GM19455 (cell line): Measurements from ENCODE around the gene LCN1.
"Not testable (repeated sequence)": the region's sequence is repeated elsewhere in the genome, so short reads cannot be mapped to it uniquely, and the experiment has no call there.

Experiments used
- ATAC-seq: cut with Tn5 transposase; IDR thresholded peaks from one replicate; pipeline ENCODE4 v1.9.1; 2021; ENCODE audit not compliant: unreplicated experiment

Gene LCN1

DNA sequence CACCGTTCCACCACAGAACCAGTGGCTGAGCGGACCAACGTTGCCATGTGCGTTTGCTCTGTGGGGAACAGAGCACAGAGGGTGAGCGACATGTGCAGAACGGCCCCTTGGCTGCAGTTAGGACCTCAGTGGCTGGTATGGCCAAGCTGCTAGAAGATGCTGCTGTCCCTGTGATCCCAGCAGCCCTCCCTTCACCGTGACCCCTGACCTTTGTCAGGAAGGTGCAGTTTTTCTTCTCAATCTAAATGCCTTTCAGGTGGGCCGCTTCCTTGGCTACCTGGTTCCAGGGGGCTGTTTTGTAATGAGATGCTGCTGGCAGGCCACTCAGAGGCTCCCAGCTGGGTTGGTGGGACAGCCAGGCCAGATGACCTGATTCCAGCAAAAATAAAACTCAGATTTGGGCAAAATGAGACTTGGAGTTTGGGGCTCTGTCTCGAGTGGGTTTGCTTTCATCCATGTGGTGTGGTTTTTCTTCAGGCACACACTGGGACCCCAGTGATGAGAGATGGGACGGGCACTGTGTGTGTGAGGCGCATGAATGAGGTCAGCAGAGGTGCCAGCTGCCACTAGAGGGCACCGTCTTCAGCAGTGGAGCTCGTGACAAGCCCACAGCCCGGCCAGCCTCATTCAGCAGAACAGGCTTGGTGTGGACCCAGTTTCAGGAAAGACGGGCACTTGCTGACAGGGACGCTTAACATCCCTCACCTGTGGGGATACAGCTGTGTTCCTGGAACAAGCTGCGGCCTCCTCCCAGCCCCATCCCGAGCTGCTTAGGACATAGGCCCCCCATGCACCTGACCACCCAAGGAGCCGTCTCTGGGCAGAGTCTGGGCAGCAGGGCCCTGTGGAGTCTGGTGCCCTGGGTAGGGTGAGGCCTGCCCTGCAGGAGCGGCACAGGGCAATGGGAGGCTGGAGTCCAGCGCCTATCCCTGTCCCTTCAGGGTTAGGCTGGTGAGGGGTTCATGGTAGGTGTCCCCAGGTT is 16.7 kb upstream of the LCN1 start:
- ATAC-seq: no peak

DNA sequence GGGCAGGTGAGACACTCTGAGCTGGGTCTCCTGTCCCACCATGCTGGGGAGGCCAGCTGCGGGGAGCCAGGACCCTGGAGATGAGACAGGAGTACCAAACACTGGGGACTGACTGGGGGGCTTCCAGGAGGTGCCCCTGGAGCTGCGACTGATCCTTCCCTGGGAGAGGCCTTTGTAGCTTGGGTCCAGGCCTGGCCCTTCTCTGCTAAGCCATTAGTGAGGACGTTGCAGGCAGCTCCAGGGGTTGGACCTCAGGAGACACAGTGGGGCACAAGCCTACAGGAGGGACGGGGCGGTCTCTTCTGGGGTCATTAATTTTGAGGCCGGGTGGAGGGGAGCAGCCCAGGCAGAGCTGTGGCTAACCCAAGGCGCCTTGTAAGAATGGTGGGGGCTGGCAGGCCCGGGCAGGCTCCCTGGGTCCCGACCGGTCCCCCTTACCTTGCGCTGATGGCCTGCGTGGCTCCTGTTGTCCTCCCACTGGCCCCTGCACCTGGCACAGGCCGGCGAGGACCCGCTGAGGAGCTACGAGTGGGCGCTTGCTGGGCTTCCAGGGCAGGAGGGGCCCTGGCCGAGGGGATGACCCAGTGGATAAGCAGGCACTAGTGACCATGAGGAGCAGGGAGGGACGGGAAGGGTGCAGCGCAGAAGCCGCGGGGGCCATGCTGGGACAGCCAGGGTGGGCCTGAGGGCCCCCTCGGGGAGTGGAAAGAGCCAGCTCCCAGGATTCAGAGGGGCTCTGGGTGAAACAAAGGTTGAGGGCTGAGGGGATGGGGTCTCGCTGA is 15.6 kb upstream of the LCN1 start:
- no peak for ATAC-seq

GRCh38 chr9:135506327-135507103 is 14.7 kb upstream of the LCN1 start:
- ATAC-seq: no peak

- ATAC-seq: no peak
These were observed 13.9 kb upstream of the LCN1 start for GRCh38 chr9:135507104-135508035.

- no peak for ATAC-seq
These were observed 12.9 kb upstream of the LCN1 start for GRCh38 chr9:135508211-135508820.

DNA sequence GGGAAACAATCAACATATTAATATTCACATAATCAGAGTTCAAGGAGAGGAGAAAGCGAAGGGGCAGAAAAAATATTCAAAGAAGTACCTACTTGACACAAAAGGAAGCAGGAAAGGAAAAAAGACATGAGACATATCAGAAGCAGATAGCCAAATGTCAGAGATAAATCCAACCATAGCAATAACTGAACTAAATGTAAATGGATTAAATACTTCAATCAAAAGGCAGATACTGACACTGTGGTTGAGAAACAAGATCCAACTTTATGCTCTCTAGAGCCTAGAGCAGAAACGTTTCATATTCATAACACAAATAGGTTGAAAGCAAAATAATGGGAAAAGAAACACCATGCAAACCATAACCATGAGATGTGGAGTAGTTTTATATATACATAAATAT is 11.8 kb upstream of the LCN1 start:
- ATAC-seq: no peak

GRCh38 chr9:135512241-135512603 is 9.0 kb upstream of the LCN1 start:
- no peak for ATAC-seq

DNA sequence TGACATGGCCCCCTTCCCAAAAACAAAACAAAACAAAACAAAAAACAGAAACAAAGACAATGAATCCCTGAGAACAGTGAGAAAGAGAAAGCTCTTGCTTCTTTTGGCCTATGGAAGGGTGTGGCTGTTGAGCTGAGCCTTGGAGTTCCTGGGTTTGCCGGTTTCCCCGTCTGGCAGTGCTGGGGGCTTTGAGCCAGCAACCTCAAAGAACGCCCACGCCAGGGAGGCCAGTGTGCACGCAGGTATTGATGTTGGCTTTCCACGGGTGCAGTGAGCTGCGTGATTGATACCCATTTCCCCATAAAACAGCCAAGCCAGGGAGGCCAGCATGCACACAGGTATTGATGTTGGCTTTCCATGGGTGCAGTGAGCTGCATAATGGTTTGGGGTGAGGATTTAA is 8.3 kb upstream of the LCN1 start:
- ATAC-seq: no peak

DNA sequence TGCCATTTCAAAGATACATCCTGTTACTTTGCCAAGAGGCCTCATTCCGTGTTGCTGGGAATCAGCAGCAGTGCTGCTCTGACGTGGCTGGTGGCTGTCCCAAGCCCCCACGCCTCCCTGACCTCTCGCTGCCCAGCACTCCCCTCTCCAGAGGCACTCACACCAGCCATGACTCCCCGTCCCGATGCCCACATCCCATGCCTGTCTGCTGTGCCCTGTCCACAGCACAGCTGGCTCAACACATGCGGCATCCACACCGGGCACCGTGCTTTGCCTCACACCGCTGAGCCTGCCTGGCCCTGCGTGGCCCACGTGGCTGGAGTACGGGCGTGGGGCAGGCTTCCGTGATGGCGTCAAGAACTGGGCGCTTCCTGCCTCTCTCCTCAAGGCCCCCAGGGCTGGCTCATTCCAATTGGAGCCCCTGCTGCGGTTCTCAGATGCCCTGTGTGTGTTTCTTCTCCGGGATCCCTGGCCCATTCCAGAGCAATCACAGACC is 7.8 kb upstream of the LCN1 start:
- ATAC-seq: no peak

- not testable (repeated sequence) for ATAC-seq
These were observed 7.3 kb upstream of the LCN1 start for GRCh38 chr9:135513906-135514305.

DNA sequence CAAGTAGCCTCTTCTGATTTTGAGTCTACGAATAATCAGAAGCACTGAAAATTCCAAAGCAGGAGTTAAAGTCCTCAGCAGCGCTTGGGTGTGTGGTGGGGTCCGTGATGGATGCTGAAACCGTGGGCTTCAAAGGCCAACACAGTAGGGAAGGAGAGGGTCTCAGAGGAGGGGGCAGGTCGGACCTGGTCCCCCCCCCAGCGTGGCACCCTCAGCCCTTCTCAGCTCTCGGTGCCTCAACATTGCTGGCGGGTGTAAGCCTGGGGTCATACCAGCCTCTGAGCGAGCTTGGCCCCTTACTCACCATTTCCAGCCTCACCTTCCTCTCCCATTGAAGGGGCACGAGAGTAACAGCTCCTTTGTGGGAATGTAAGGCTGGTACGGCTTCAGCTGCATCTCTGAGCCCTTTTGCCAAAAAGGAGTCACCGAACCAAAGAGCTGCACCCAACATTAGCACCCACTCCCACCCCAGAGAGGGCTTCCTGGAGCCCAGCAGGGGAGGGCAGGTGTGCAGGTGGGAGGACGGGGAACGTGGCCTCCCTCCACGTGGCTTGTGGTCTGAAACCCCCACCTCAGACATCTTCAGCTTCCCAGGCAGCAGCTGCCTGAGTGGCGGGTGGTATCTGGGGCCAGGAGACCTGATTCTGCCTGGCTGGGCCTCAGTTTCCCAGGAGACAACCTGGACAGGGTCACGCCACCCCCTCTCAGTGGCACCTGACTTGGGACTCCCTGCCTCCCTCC is 6.7 kb upstream of the LCN1 start:
- ATAC-seq: no peak

GRCh38 chr9:135515083-135515951 is 5.9 kb upstream of the LCN1 start:
- ATAC-seq: no peak

DNA sequence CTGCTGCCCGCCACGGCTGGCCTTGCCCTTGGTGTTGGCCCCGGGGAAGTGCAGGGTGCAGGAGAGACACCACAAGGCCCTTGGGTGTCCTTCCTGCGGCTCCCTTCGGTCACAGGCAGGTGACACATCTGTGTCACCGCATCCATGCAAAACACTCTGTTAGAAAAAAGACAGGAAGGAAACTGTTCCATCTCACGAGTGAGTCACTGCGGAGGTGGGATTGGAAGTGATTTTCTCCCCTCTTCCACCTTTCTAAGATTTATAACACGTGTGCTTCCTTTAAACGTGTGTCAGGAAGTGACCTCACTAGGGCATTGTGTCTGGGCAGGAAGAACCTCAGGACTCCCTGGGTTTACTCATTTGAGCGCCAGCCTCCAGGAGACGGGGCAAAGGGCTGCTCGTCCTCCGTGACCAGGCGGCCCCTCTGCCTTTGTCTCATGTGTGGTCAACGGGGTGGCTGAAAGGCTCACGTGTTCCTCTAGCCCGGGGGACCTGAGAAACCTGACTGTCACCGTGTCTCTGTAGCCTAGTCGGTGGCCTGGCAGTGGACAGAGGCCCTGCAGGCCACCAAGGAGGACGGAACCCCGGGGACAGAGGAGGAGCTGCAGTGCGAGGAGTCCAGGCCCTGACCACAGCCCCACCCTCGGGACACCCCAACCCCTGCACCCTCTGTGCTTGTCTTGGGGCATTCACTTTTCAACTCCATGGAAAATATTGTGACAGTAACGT is 4.9 kb upstream of the LCN1 start:
- no peak for ATAC-seq

GRCh38 chr9:135517407-135517822 is 3.8 kb upstream of the LCN1 start:
- no peak for ATAC-seq

GRCh38 chr9:135519179-135519971 is 1.9 kb upstream of the LCN1 start:
- no peak for ATAC-seq

DNA sequence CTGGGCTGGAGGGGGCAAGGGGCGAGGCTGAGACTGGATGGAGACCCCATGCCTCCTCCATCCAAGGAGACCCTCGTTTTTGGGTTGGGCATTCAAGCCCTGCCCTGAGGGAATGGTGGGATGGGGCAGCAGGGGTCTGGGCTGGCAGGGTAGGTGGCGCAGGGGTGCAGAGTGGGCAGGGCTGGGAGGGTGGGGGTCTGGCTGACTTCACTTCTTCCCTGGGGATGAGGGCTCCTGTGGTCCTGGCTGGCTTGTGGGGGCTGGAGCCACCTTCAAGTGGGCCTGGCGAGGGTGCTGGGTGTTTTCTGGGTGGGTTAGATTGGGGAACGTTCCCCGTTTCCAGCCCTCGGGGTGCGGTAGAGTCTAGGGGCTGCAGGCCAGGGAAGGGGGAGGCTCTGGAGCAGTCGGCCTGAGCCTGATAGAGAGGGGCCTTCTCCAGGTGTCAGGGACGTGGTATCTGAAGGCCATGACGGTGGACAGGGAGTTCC is 412 bp downstream of the LCN1 start:
- ATAC-seq: no peak
